HCT116 (cell line): ENCODE data around the gene ADPRHL1. TPM values are rescaled to one million over a fixed set of nuclear protein-coding genes. Genes with fewer than 3 reads are reported as not detected.

Experiments
- ATAC-seq: fragments of 200-7000 bp; cut with Tn5 transposase; 2 replicates; pipeline ENCODE4 v1.9.1; 2020; ENCODE audit warnings: mild to moderate bottlenecking, moderate library complexity
- BruUV-seq: library from RNA; stranded (reverse); fragments of 400-500 nt; replicated peaks from 2 replicates; lab custom pipeline; 2021; lab: Mats Ljungman, UMichigan
- CTCF ChIA-PET: fragments of 300-600 bp; sonication (Branson Sonifier 250); formaldehyde crosslinking; loops from one replicate; lab custom pipeline; 2021; ENCODE audit warnings: antibody characterized with exemption; lab: Charles Lee
- POLR2A ChIA-PET: fragments of 300-600, 350-600 bp; sonication (Branson Sonifier 250); formaldehyde crosslinking; loops from one replicate; lab custom pipeline; 2021; ENCODE audit warnings: antibody characterized with exemption; lab: Charles Lee
- RAD21 ChIA-PET, 2 experiments: fragments of 300-600 bp; sonication (Branson Sonifier 250); formaldehyde crosslinking; loops; one replicate each; lab custom pipeline; 2023; ENCODE audit warnings: low total read pairs in 2 of 2; ENCODE audit not compliant: uncharacterized antibody in 2 of 2, unreplicated experiment in 2 of 2, low non-redundant PET in 1 of 2; lab: Charles Lee
- DNase-seq: peaks from one replicate; pipeline ENCODE4 v3.0.0-alpha.2; 2010; ENCODE audit warnings: low read depth, low spot score
- H2AFZ ChIP-seq: fragments of 200-600 bp; shearing (Covaris generic), sonication (generic); 2 replicates; pipeline ENCODE4 v1.6.1; 2017; ENCODE audit warnings: low read depth, mixed run types, mixed read lengths, antibody characterized with exemption, low read length; ENCODE audit not compliant: poor library complexity, severe bottlenecking
- H3K27ac ChIP-seq: 2 replicates; pipeline ENCODE4 v1.5.1; 2012; ENCODE audit warnings: low read depth, low read length
- H3K27me3 ChIP-seq: fragments of 200-600 bp; sonication (generic); 2 replicates; pipeline ENCODE4 v1.6.1; 2016; ENCODE audit warnings: mixed run types, low read length, mixed read lengths; ENCODE audit not compliant: insufficient read depth
- H3K36me3 ChIP-seq, 2 experiments: fragments of 200-500 bp in 1 of 2; fragments of 200-600 bp in 1 of 2; sonication (Bioruptor generic) in 1 of 2; sonication (generic) in 1 of 2; 2 replicates each; pipeline versions ENCODE4 v1.5.1 to v1.6.1; 2014 to 2016; ENCODE audit warnings: low read length in 2 of 2, inconsistent platforms in 1 of 2, mixed read lengths in 1 of 2, mixed run types in 1 of 2; ENCODE audit not compliant: insufficient read depth in 2 of 2, control insufficient read depth in 1 of 2
- H3K4me1 ChIP-seq, 2 experiments: fragments of 200-600 bp in 1 of 2; sonication (generic) in 1 of 2; 2 replicates each; pipeline versions ENCODE4 v1.5.1 to v1.6.1; 2012 to 2017; ENCODE audit warnings: low read length in 2 of 2, inconsistent platforms in 1 of 2, mild to moderate bottlenecking in 1 of 2, mixed read lengths in 1 of 2, mixed run types in 1 of 2, moderate library complexity in 1 of 2; ENCODE audit not compliant: insufficient read depth in 2 of 2, control insufficient read depth in 1 of 2
- H3K4me2 ChIP-seq: fragments of 200-600 bp; sonication (generic); 2 replicates; pipeline ENCODE4 v1.6.1; 2017; ENCODE audit warnings: mixed run types, low read length, mixed read lengths
- H3K4me3 ChIP-seq, 2 experiments: fragments of 200-600 bp in 1 of 2; sonication (generic) in 1 of 2; replicated peaks in 1 of 2; 2 replicates each; pipeline ENCODE4 v1.5.1; 2011 to 2016; ENCODE audit warnings: low read length in 2 of 2, control low read depth in 1 of 2, low read depth in 1 of 2, mild to moderate bottlenecking in 1 of 2, mixed read lengths in 1 of 2, mixed run types in 1 of 2
- H3K79me2 ChIP-seq: fragments of 200-600 bp; sonication (generic); 2 replicates; pipeline ENCODE4 v1.6.1; 2017; ENCODE audit warnings: mild to moderate bottlenecking, mixed run types, low read length, moderate library complexity, mixed read lengths; ENCODE audit not compliant: insufficient read depth
- H3K9ac ChIP-seq: fragments of 200-600 bp; sonication (generic); 2 replicates; pipeline ENCODE4 v1.6.1; 2016; ENCODE audit warnings: low read length, mixed read lengths
- H3K9me2 ChIP-seq: fragments of 200-600 bp; sonication (generic), shearing (Covaris generic); 2 replicates; pipeline ENCODE4 v1.6.1; 2017; ENCODE audit warnings: mixed run types, mild to moderate bottlenecking, moderate library complexity; ENCODE audit not compliant: insufficient read depth
- H3K9me3 ChIP-seq, 2 experiments: fragments of 200-500 bp in 1 of 2; fragments of 200-600 bp in 1 of 2; sonication (Bioruptor generic) in 1 of 2; sonication (generic) in 1 of 2; 2 replicates each; pipeline ENCODE4 v1.6.1; 2014 to 2017; ENCODE audit warnings: low read length in 2 of 2, mixed read lengths in 2 of 2, inconsistent platforms in 1 of 2, low read depth in 1 of 2, mild to moderate bottlenecking in 1 of 2, mixed run types in 1 of 2, moderate library complexity in 1 of 2; ENCODE audit not compliant: control insufficient read depth in 1 of 2, insufficient read depth in 1 of 2
- H4K20me1 ChIP-seq: fragments of 200-600 bp; sonication (generic), shearing (Covaris generic); 2 replicates; pipeline ENCODE4 v1.6.1; 2017; ENCODE audit warnings: mixed run types, mild to moderate bottlenecking, moderate library complexity; ENCODE audit not compliant: insufficient read depth
- ATF3 ChIP-seq: IDR thresholded peaks from 2 replicates; pipeline ENCODE4 v1.6.1; 2012
- CBX3 ChIP-seq: IDR thresholded peaks from 2 replicates; pipeline ENCODE4 v1.6.1; 2012; ENCODE audit warnings: low read depth
- CEBPB ChIP-seq: IDR thresholded peaks from 2 replicates; pipeline ENCODE4 v1.6.1; 2012; ENCODE audit warnings: low read depth
- EGR1 ChIP-seq: IDR thresholded peaks from 2 replicates; pipeline ENCODE4 v1.6.1; 2012; ENCODE audit warnings: low read depth
- ELF1 ChIP-seq: IDR thresholded peaks from 2 replicates; pipeline ENCODE4 v1.6.1; 2012; ENCODE audit warnings: low read depth, borderline replicate concordance
- FOSL1 ChIP-seq: IDR thresholded peaks from 2 replicates; pipeline ENCODE4 v1.6.1; 2012; ENCODE audit warnings: low read depth
- JUND ChIP-seq: IDR thresholded peaks from 2 replicates; pipeline ENCODE4 v1.6.1; 2012
- MAX ChIP-seq: IDR thresholded peaks from 2 replicates; pipeline ENCODE4 v1.6.1; 2012
- POLR2A ChIP-seq: IDR thresholded peaks from 2 replicates; pipeline ENCODE4 v1.7.0; 2011; ENCODE audit warnings: borderline replicate concordance; ENCODE audit not compliant: insufficient read depth, insufficient read length; ENCODE audit errors: extremely low read depth
- POLR2AphosphoS5 ChIP-seq: IDR thresholded peaks from 2 replicates; pipeline ENCODE4 v1.6.1; 2011; ENCODE audit warnings: mild to moderate bottlenecking, low read depth, low read length, moderate library complexity
- RAD21 ChIP-seq: IDR thresholded peaks from 2 replicates; pipeline ENCODE4 v1.6.1; 2012; ENCODE audit warnings: low read depth, mild to moderate bottlenecking
- REST ChIP-seq: IDR thresholded peaks from 2 replicates; pipeline ENCODE4 v1.6.1; 2012; ENCODE audit warnings: low read depth
- SIN3A ChIP-seq: IDR thresholded peaks from 2 replicates; pipeline ENCODE4 v1.6.1; 2012; ENCODE audit warnings: low read depth
- SP1 ChIP-seq: IDR thresholded peaks from 2 replicates; pipeline ENCODE4 v1.6.1; 2012; ENCODE audit warnings: low read depth
- SRF ChIP-seq: IDR thresholded peaks from 2 replicates; pipeline ENCODE4 v1.6.1; 2012; ENCODE audit warnings: low read depth
- TCF7L2 ChIP-seq: IDR thresholded peaks from 2 replicates; pipeline ENCODE4 v1.7.0; 2011; ENCODE audit warnings: borderline replicate concordance, inconsistent platforms; ENCODE audit not compliant: insufficient read depth, insufficient read length; ENCODE audit errors: extremely low read depth
- YY1 ChIP-seq: IDR thresholded peaks from 2 replicates; pipeline ENCODE4 v1.6.1; 2011; ENCODE audit warnings: low read length, low read depth, moderate library complexity, mild to moderate bottlenecking; ENCODE audit not compliant: insufficient replicate concordance; ENCODE audit errors: extremely low read depth
- ZBTB33 ChIP-seq: IDR thresholded peaks from 2 replicates; pipeline ENCODE4 v1.6.1; 2011; ENCODE audit warnings: mild to moderate bottlenecking, low read length, moderate library complexity; ENCODE audit not compliant: insufficient replicate concordance; ENCODE audit errors: extremely low read depth
- ZFX ChIP-seq: fragments of 450-650 bp; IDR thresholded peaks from 2 replicates; pipeline ENCODE4 v1.6.1; 2017
- ZNF274 ChIP-seq: fragments of 200-500 bp; sonication (Bioruptor generic); IDR thresholded peaks from 2 replicates; pipeline ENCODE4 v1.6.1; 2014; ENCODE audit warnings: mild to moderate bottlenecking, low read depth, low read length, inconsistent platforms
- intact Hi-C: fragments of 100-400 bp; cut with micrococcal nuclease; formaldehyde crosslinking; loops from 2 replicates; pipeline ENCODE4 v1.10.0; 2022
- total RNA-seq: library from RNA; stranded (reverse); gene quantifications from one replicate; pipeline ENCODE4 v1.2.1, GENCODE V29; 2021; ENCODE audit not compliant: unreplicated experiment

The ADPRHL1 gene
- total RNA-seq, 1 experiment from 2014 or later: 12.6 TPM

- Histone ChIP-seq H3K9ac (no peak overlapping the region), H3K4me1 (peaks cover 17 to 20% of the 10 kb centered on the region in 2 experiments), H3K27ac (no peak overlapping the region), H3K79me2 (no peaks in the 10 kb centered on the region), H3K9me2 (no peaks in the 10 kb centered on the region), H3K36me3 (no peaks in the 10 kb centered on the region), H2AFZ (no peak overlapping the region), H4K20me1 (no peaks in the 10 kb centered on the region), H3K4me2 (no peak overlapping the region), H3K9me3 (no peaks in the 10 kb centered on the region), H3K4me3 (no peak overlapping the region), H3K27me3 (no peaks in the 10 kb centered on the region; the same call in 1 of the 2 replicates)
- BruUV-seq: no TSS peak
- no peak for TF ChIP-seq CEBPB
- TF ChIP-seq ELF1: no peak
- no peak for TF ChIP-seq FOSL1
- TF ChIP-seq POLR2A: no peak
- TF ChIP-seq SP1: no peak
- no peak for TF ChIP-seq JUND
- no peak for TF ChIP-seq MAX
- no peak for TF ChIP-seq CBX3
- no peak for TF ChIP-seq ATF3
- no peak for TF ChIP-seq POLR2AphosphoS5
- no peak for TF ChIP-seq SRF
- no peak for TF ChIP-seq ZBTB33
- no peak for TF ChIP-seq YY1
- TF ChIP-seq ZNF274: no peak
- TF ChIP-seq SIN3A: no peak
- no peak for TF ChIP-seq TCF7L2
- no peak for TF ChIP-seq REST
- no peak for TF ChIP-seq EGR1
- TF ChIP-seq RAD21: no peak
- TF ChIP-seq ZFX: no peak
- DNase-seq (no peak), ATAC-seq (no peak)
- CTCF ChIA-PET: no interaction called here
- intact Hi-C loops: no loop called here
- RAD21 ChIA-PET: no interaction called here
- POLR2A ChIA-PET: no interaction called here
These were observed 38.3 kb downstream of the ADPRHL1 start for GRCh38 chr13:113415032-113415431.
